ENCODE measurements around the gene FLT1. TPM values are rescaled to one million over a fixed set of nuclear protein-coding genes. Genes with fewer than 3 reads are reported as not detected.
A peak's percentile ranks its signal among the peaks of the same experiment; 100 is the strongest.

FLT1 gene
- total and polyA plus RNA-seq, 2 donors (not counting 1 experiment from before 2014, with no cell fraction given), result 1.3 to 2.5 TPM

DNA sequence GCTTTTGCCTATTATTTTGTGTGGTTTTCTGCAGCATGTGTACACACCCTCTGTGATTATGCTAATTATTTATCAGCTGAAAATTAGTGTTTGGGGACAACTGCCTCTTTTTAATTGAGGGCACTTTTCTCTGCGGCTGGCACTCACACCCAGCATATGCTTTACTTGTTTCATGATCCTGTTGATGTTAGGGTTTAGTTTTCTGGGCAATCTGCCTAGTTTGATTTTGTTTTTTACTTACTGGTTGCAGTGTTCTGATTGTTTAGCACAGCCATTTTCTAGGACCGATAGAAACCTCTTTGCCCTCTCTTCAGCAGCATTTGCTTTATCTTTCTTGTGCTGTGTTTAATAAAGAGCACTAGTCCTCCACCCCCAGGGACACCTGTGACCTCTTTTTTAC, 195.0 kb downstream of the FLT1 start:
- Histone ChIP-seq H3K27me3 (ENCODE audit: control insufficient read depth, insufficient read depth, low read length) (no peaks in the 10 kb centered on the region), H3K27ac (ENCODE audit: insufficient read depth, low read length) (no peak overlapping the region), H4K20me1 (ENCODE audit: control insufficient read depth, extremely low read depth, insufficient read depth, low read length) (no peaks in the 10 kb centered on the region), H3K4me1 (ENCODE audit: control insufficient read depth, extremely low read depth, insufficient read depth, low read length) (no peaks in the 10 kb centered on the region), H3K4me3 (replicated peaks in 1 of 4; ENCODE audit: control extremely low read depth in 1 of 4, insufficient read depth in 1 of 4, low read depth in 3 of 4, low read length in 4 of 4) (no peak overlapping the region), H3K9me3 (ENCODE audit: control insufficient read depth, insufficient read depth, low read depth, low read length) (no peaks in the 10 kb centered on the region), H3K4me2 (ENCODE audit: extremely low read depth, insufficient read depth, low read length) (no peak overlapping the region), H3K79me2 (ENCODE audit: control insufficient read depth, insufficient read depth, low read length) (no peaks in the 10 kb centered on the region), H3K9ac (ENCODE audit: insufficient read depth, low read length) (no peak overlapping the region), H3K36me3 (ENCODE audit: control insufficient read depth, insufficient read depth, low read length) (no peaks in the 10 kb centered on the region), H2AFZ (ENCODE audit: low read length) (no peak overlapping the region)
- TF ChIP-seq EZH2 (IDR thresholded peaks at IDR 0.05; ENCODE audit: low read length, missing control alignments), result no peak
- TF ChIP-seq, protein P1, sequence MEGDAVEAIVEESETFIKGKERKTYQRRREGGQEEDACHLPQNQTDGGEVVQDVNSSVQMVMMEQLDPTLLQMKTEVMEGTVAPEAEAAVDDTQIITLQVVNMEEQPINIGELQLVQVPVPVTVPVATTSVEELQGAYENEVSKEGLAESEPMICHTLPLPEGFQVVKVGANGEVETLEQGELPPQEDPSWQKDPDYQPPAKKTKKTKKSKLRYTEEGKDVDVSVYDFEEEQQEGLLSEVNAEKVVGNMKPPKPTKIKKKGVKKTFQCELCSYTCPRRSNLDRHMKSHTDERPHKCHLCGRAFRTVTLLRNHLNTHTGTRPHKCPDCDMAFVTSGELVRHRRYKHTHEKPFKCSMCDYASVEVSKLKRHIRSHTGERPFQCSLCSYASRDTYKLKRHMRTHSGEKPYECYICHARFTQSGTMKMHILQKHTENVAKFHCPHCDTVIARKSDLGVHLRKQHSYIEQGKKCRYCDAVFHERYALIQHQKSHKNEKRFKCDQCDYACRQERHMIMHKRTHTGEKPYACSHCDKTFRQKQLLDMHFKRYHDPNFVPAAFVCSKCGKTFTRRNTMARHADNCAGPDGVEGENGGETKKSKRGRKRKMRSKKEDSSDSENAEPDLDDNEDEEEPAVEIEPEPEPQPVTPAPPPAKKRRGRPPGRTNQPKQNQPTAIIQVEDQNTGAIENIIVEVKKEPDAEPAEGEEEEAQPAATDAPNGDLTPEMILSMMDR (conservative IDR thresholded peaks at IDR 0.05 in 1 of 2, IDR thresholded peaks at IDR 0.05 in 1 of 2; ENCODE audit: low read depth in 1 of 2, low read length in 2 of 2), result no peak
- peak in 1 of 2 donors; percentile 17 for DNase-seq (ENCODE audit: low read depth in 2 of 2)

DNA sequence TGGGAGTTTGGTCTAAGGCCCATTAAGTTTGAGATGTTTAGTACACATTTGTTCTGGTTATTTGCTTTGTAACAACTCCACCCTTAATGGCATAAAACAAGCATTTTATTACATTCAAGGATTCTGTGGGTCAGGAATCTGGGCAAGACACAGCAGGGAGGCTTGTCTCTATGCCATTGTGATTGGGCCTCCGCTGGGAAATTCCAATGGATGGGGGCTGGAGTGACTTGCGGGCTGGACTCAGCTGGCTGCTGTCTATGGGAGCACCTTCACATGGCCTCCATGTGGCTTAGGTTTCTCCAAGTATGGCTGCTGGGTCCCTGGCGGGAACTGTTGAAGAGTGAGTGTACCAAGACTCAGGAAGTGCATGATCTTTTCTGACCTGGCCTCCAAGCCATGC, 197.6 kb downstream of the FLT1 start:
- Histone ChIP-seq H3K9ac (ENCODE audit: insufficient read depth, low read length) (no peak overlapping the region), H3K4me1 (ENCODE audit: control insufficient read depth, extremely low read depth, insufficient read depth, low read length) (no peaks in the 10 kb centered on the region), H3K27me3 (ENCODE audit: control insufficient read depth, insufficient read depth, low read length) (no peaks in the 10 kb centered on the region), H2AFZ (ENCODE audit: low read length) (no peak overlapping the region), H3K4me2 (ENCODE audit: extremely low read depth, insufficient read depth, low read length) (no peak overlapping the region), H3K79me2 (ENCODE audit: control insufficient read depth, insufficient read depth, low read length) (no peaks in the 10 kb centered on the region), H3K27ac (ENCODE audit: insufficient read depth, low read length) (no peak overlapping the region), H3K9me3 (ENCODE audit: control insufficient read depth, insufficient read depth, low read depth, low read length) (no peaks in the 10 kb centered on the region), H3K36me3 (ENCODE audit: control insufficient read depth, insufficient read depth, low read length) (no peaks in the 10 kb centered on the region), H4K20me1 (ENCODE audit: control insufficient read depth, extremely low read depth, insufficient read depth, low read length) (no peaks in the 10 kb centered on the region), H3K4me3 (replicated peaks in 1 of 4; ENCODE audit: control extremely low read depth in 1 of 4, insufficient read depth in 1 of 4, low read depth in 3 of 4, low read length in 4 of 4) (no peak overlapping the region)
- TF ChIP-seq EZH2 (IDR thresholded peaks at IDR 0.05; ENCODE audit: low read length, missing control alignments), result no peak
- TF ChIP-seq, protein P1 (conservative IDR thresholded peaks at IDR 0.05 in 1 of 2, IDR thresholded peaks at IDR 0.05 in 1 of 2; ENCODE audit: low read depth in 1 of 2, low read length in 2 of 2), result no peak
- peak in 1 of 2 donors; percentile 6 for DNase-seq (ENCODE audit: low read depth in 2 of 2)

DNA sequence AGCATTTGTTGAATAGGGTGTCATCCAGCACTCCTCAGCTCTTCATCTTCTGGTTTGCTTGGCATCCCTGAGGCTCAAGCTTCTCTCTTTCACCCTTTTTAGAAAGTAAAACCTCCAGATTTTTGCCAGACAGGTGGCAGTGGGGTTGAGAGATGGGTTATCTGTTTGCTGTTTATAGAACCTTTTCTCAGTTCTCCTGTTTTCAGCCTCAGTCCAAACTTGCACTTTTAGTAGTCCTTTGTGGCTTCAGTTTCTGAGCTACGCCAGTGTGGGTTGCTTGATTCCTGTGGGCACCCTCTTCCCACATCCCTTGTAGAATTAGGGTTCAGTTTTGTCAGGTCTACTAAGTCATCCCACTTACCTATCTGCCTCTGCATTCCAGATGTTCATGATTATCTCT, 208.7 kb downstream of the FLT1 start:
- no peak for DNase-seq (ENCODE audit: low read depth in 2 of 2)
- Histone ChIP-seq H3K27ac (ENCODE audit: insufficient read depth, low read length) (no peak overlapping the region), H3K36me3 (ENCODE audit: control insufficient read depth, insufficient read depth, low read length) (no peaks in the 10 kb centered on the region), H3K4me2 (ENCODE audit: extremely low read depth, insufficient read depth, low read length) (no peak overlapping the region), H2AFZ (ENCODE audit: low read length) (no peak overlapping the region), H3K79me2 (ENCODE audit: control insufficient read depth, insufficient read depth, low read length) (no peaks in the 10 kb centered on the region), H3K4me3 (replicated peaks in 1 of 4; ENCODE audit: control extremely low read depth in 1 of 4, insufficient read depth in 1 of 4, low read depth in 3 of 4, low read length in 4 of 4) (no peak overlapping the region), H4K20me1 (ENCODE audit: control insufficient read depth, extremely low read depth, insufficient read depth, low read length) (no peaks in the 10 kb centered on the region), H3K9ac (ENCODE audit: insufficient read depth, low read length) (no peak overlapping the region), H3K4me1 (ENCODE audit: control insufficient read depth, extremely low read depth, insufficient read depth, low read length) (no peaks in the 10 kb centered on the region), H3K9me3 (ENCODE audit: control insufficient read depth, insufficient read depth, low read depth, low read length) (no peaks in the 10 kb centered on the region), H3K27me3 (ENCODE audit: control insufficient read depth, insufficient read depth, low read length) (no peaks in the 10 kb centered on the region)
- no peak for TF ChIP-seq EZH2 (IDR thresholded peaks at IDR 0.05; ENCODE audit: low read length, missing control alignments)
- TF ChIP-seq, protein P1 (conservative IDR thresholded peaks at IDR 0.05 in 1 of 2, IDR thresholded peaks at IDR 0.05 in 1 of 2; ENCODE audit: low read depth in 1 of 2, low read length in 2 of 2), result no peak

Measured in fibroblast of lung (primary cell).